Stimulated activated CD8-positive, alpha-beta memory T cell treated with anti-CD3 and anti-CD28 coated beads, Interleukin-12 subunit alpha, Interleukin-12 subunit beta, amount 100 ng/mL, for 4 hours (primary cell): ENCODE measurements around the gene LGR4.

Source experiments
- DNase-seq: peaks from one replicate; pipeline ENCODE4 v3.0.0-alpha.2; 2020; ENCODE audit warnings: low read depth

Gene LGR4

DNA sequence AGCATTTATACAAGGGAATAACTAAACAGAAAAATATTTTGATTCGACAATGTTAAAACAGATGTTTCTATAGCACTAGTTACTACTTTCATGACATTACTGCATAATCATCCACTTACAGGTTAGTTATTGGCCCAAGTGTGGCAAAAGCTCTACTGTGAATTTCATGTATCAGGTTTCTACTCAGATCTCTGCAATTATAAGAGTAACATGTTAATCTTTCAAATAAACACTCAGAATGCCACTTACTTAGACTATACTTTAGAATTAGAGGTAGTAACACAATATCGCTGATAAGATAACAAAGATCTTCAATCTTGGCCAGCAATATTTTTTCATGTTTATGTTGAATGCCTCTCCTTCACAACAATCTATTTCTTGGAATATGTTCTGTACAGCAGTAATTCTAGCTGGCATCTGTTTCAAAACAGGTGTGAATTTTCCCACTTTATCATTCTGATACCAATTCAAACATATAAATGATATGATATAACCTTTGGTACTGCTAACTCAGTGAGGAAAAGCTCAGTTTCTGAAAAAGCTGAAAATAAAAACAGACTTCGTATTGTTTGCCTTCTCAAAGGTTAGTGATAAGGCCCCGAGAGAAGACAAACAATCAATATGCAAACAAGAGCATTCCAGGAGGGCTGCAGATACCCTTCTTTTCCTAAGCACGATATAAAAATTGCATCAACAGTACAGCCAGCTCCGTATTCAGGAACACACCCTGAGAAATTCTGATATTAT, 98.6 kb downstream of the LGR4 start:
- DNase-seq = no peak

DNA sequence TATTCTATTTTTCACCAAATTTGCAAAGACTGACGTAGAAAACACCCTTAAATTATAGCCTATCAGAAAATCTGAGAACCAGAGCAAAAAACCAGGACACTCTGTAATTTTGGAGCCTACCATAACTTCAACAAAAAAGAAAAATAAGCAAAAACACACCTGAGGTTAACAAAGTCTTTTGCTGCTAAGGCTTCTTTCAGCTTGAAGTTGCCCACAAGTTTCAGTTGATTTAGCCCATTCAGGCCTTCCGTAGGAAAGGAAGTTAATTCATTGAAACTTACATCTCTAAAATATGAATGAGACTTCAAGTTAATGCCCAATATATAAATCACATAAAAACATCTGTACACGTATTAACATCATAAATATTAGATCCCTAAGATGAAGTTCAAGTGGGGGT, 99.2 kb downstream of the LGR4 start:
- DNase-seq = no peak

DNA sequence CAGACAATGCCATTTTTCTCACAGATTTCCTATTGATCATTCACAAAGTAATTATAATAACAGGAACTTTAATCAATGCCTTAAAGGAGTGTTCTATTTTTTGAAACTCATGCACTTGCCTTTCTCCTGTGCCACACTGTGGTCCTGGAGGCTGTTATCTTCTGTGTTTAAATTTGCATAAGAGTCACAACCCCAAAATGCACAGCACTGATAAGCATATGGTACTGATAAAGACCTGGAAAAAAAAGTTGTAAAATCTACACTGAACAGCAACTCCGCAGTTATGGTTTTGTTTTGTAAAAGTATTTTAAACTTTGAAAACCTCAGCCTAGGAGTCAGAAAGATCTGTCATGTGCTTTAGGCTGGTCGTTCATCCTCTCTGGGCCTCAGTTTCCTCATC, 100.4 kb downstream of the LGR4 start:
- no peak for DNase-seq

DNA sequence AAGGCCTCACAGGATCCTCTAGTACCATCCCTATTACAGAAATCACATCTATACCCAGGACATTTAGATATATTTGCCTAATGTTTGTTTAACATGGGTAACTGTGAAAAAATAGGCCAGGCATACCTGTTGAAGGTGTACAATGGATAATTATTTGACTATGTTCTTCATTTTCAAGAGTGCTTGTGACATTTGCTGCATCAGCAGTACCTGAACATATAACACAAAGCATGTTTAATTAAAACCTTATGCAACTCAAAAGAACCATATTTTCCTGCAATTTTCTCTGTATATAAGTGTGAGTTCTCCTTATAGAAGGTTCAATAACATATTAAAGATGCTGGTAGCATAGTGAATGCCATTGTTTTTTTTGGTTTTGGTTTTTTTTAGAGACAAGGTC, 101.1 kb downstream of the LGR4 start:
- DNase-seq = no peak

DNA sequence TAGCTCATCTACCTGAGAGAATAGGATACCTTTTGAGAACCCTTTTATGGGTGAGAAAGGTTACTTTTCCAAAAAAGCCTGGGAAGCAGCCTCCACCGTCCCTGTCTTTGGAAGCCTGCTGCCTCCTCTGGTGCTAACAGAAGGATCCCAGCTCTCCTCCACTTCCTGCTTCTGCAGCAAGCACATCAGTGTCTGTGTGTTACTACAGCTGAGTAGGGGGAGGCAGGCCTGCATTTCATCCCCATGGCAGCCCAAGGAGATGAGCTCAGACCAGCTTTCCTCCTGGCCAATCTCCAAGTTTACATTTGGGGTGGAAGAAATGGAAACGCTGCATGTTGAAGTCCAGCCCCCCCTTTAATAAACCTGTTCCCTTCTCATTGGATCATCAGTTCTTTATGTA, 102.2 kb downstream of the LGR4 start:
- no peak for DNase-seq

DNA sequence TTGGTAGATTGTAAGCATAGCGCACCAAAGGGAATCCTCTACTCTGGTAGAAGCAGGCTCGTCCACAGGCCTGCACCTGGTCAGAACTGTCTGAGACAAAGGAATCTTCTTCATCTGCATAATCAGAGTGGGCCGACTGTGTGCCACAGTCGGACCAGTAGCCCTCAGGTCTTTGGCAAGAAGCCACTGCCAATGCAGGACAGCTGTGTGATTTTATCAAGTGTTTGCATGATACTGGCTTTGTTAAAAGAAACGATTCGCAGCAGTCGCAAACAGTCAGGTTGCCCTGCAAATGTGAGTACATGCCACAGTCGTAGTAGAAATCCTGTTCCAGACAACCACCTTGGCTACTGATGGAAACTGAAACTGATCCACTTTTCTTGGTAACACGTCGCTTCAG, 104.7 kb downstream of the LGR4 start:
- DNase-seq = no peak

DNA sequence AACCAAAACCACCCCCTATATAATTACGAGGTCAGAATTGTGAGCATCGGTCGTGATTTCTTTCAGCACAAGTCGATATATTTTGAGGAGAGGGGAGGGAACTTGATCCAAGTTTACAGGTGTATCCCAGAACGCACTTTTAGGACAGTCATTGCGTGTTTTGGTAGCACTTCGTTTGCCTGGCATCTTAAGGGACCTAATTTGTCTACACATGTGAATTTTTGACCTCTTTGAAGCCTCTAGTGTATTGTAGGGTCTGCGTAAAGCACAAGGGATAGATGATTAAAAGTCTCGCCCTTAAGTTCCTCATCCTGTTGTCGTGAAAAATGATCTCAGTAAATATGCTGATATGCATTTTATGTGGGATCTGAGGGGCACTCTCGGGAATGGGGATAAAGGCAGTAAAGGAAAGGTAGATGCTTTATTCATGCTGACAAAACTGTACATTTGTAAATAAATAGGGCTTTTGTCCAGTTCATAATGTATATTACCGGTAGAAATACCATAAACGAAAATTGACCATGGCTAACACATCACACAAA, 108.9 kb downstream of the LGR4 start:
- no peak for DNase-seq

DNA sequence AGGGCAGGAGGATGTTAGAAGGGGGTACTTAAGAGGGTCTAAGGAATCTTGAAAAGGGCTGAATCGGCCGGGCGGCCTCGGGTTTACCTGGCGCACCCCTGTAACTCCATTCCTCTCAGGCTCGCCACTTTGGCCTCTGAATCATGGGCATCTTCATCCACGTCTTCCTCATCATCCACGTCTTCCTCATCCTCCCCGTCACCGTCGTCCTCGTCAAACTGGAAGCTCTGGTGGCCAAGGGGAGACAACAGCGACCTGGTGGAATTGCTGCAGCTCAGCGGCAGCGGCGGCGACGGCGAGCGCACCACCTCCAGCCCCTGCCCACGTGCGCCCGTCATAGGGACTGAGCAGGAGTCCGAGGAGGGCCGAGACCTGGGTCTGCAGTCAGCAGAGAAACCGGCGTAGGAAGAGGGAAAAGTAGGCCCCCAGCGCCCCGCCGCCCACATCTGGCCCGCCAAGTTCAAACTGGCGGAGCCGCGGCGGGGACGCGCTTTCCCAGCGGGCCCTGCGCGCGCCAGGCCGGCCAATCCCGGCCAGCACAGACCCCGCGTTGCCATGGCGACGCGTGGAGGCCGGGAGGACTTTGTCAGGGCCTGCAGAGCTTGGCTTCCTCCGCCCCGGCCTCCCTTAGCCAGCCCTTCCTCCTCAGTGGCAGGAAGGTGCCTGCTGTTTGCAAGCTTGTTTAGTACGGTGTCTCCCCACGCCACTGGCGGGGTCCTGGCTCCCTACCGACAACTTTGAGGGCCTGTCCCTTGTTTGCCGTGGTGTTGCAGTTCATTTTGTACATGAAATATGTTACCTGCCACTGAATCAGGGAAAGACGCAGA, 109.6 kb downstream of the LGR4 start, which contains the start of gene CCDC34:
CCDC34 (minus strand) TSS at position 467 of the 827 bp plus-strand sequence; CDS start at position 446, 21 bp downstream.
- DNase-seq = peak; percentile 78

DNA sequence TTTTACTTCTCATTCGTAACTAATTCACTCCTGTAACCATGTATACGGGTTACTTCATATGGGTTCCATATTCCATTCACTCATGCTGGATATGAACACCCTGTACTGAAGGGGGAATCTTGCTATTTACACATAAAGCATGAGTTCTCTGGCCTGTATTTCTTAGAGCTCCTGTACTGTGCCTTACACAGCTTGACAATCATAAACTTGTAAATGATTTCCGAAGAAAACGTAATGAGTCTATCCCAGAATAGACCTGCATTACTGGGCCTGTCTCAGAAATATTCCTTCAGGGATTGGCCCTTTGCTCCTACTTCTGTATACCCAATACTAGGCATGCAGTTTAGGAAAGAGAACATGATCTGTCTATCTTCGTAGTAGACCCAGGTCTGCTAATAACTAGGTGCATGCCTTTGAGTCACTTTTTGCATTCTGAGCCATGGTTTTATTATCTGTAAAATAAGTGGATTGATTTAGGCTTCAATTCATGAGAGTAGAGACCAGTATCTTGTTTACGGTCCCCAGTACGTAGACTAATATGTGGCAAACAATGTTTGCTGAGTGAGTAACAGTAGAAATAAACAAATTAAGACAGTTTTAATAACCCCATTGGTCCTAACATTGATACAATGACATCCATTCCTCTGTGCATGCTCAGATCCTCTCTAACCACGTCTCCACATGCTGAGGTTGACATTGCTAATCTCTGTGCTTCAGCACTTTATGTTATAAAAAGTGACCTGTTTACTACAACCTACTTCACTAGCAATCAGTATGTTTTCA, 110.8 kb downstream of the LGR4 start:
- DNase-seq = no peak

DNA sequence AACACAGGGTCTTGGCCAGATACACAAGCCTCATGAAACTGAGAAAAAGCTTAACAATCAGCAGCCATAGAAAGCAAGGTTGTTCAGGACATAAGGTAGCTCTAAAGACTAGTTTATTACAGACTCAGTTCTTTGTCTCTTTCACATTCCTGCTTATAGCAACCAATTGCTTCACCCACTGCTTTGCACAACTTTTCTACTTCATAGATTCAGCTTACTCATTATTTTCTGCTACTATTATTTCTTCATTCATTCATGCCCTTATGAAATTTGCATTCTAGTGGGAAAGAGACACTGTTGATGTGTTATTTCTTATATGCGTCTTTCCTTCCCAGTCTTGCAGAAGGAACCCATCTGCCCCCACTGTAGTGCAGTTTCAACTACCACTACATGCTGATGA, 114.3 kb downstream of the LGR4 start:
- no peak for DNase-seq

DNA sequence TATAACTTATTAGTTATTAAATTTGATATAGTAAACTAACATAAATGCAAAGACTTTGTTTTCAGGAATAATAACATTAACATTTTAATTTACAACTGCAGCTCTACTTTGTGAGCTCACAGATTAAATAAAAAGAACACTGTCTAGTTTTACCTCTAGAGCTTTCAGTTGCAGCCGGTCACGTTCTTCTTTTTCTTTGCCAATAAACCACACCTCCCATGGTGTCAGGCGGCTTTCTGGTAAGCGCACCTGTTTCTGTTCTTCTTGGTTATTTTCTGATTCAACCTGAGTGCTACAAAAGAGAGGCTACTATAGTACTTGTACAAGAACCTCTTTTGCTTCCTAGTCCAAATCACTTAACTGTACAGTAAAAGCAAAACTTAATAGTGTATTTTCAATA, 115.3 kb downstream of the LGR4 start:
- DNase-seq = no peak

DNA sequence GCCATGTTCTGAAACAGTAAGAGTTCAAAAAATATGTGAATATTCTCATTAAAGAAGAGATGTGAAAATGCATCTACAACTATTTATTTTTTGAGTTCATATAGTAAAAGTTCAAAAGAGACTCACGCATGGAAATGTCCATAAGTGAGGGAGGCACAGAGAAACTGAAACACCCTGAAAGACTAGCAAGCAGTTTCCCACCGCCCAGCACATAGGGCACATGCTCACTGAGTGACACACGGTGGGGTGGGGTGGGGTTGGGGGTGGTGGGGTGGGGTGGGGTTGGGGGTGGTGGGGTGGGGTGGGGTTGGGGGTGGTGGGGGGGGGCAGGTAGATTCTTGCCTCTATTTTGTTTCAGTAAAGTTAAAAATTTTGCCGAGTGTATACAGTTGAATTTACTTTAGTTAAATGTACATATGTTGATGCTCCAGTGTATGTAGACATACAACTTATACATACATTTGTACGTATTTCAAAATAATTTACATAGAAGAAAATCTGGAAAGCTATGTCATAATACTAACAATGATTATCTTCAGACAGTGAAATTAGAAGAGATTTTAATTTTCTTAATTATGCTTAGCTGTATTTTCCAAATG, 115.9 kb downstream of the LGR4 start:
- no peak for DNase-seq

DNA sequence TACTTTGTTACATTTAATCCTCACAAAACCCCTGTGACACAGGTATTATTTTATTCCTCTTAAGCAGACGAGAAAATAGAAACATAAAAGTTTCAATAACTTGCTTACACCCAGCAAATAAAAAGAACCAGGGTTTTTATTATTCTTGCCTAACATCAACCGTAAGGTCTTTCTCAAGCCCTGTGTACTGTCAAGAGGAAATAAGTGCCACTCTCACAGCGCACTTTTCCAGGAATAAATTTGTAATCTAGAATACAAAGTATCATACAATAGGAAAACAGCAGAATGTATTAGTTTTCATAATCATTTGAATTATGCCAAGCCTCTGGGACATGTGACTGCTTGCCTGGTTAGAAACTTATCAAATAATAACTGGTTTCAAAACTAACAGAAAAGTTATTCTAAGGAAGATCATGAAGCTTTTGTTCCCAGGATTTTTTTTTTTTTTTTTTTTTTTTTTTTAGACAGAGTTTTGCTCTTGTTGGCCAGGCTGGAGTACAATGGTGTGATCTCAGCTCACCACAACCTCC, 117.0 kb downstream of the LGR4 start:
- no peak for DNase-seq

DNA sequence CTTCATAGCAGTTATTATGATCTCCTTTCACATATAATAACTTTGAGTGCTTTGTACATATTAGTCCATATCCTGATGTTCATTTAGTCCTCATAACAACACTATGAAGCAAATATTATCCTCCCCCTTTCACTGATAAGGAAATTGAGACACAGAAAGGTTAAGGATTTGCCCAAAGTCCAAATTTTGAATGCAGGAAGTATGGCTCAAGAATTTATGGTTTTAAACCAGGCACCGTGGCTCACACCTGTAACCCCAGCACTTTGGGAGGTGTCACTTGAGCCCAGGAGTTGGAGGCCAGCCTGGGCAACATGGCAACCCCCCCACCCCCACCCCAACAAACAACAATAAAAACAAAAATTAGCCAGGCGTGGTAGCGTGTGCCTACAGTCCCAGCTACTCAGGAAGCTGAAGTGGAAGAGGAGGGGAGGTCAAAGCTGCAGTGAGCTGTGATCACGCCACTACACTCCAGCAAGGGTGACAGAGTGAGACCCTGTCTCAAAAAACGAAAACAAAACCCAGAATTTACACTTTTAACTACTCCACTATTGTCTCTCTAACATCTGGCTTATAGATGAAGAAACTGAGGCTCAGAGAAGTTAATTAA, 118.1 kb downstream of the LGR4 start:
- DNase-seq = no peak

DNA sequence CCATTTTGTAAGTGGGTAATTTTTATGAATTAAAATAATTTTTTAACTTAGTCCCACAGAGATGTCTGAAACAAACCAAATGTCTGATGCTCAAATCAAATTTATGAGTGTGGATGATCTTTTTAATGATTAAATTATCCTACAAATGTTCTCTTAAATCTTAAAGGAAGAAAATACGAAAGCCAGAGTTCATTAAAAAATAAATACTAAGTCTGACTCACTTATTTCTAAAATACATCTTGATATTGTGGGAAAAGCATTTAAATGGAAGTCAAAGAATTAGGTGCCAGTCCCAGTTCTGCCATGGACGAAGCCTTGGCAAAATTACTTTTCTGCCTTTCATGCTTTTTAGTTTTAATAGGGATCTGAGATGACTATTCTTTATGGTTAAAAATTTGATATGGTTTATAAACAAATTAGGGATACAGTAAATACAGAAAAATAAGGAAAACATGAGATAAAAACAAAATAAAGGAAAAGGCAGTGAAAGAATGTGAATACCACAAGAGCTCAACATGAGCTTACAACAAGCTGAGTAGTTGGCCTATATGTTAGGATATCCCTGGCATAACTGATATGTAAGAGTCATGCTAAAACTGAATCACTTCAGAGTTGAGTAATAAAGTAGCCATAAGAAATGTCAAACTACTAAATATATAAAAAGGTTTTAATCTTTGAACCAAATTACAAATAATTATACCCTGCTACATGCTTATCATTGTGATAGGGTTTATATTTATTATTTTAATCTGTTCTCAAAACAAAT, 118.8 kb downstream of the LGR4 start:
- no peak for DNase-seq

DNA sequence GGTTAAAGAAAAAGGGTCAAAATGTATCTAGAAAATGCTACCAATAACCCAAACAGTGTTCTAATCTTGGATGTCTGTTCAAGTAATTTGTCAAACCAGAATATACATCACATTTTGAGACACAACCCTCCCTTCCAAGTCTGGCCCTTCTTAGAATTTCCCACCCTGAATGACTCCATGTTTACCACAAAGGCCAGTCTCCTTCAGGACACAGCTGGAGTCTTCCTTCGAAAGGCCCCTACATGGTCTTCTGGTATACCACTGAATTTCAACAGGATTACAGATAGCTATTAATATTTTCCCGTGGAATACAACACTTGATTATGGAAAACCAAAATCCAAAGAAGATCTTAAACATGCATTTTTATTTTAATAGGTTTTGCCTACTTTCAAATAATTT, 119.8 kb downstream of the LGR4 start:
- DNase-seq = no peak

DNA sequence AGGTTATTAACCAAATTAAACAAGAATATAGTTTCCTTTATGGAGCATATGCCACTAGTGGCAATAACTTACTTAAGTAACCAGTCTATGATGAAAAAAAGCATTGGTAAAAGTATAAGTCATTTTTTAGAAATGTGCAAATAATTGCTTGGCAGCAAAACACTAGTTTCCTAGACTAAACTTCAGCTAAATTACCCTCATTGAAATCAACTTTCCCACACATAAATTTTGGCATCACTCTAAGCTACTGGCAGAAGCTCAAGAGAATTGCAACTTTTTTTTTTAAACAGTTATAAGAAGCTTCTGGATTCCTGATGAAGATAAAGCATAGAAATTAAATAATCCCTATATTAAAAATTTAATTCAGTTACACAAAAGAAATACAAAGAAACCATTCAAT, 122.1 kb downstream of the LGR4 start:
- DNase-seq = no peak

DNA sequence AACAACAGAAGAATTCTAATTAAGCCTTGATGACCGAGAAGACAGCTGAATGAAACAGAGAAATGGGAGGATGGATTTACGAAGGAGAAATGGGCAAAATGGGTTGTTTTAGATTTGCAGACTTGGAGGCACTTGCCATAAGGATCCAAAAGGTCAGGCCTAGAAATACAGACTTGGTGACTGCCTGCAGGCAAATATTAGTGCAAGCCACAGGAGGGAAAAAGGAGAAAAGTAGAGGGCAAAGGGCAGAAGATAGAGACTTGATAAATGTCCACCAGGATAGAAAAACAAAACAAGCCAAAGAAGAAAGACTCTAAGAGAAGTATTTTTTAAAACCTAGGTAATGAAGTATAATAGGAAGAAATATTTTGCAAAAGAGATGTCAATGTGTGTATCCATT, 122.7 kb downstream of the LGR4 start:
- no peak for DNase-seq

DNA sequence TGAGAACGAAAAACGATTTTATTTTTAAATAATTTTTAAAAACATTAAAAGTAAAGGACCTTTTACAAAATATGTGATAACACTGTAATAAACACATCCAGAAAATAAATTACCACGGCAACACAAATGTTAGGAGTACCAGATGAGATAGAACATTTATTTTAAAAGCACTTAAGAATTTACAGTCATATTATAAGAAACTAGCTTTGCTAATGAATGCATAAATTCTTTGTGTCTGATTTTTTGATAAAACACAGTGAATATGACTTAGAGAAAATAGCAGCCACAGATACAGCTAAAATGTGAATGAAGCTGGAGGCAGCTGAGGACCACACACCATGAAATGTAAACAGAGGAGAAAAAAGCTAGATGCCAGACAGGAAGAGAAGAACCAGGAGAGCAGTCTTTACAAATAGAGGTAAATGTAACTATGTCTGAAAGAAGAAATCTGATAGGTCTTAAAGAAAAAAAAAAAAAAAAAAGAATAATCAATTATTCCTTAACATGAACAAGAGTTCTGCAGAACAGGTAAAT, 124.2 kb downstream of the LGR4 start:
- DNase-seq = no peak
